OCI-LY7 (cell line): ENCODE results near the gene STBD1.

Source experiments
- EZH2phosphoT487 ChIP-seq: fragments of 200-600 bp; sonication (generic); IDR thresholded peaks from 2 replicates; pipeline ENCODE4 v1.6.1; 2018; ENCODE audit warnings: low read depth, borderline replicate concordance, mild to moderate bottlenecking, mixed run types, antibody characterized with exemption, low read length, moderate library complexity, mixed read lengths
- TF ChIP-seq, protein P1 (sequence below): fragments of 200-600 bp; sonication (generic); conservative IDR thresholded peaks from 2 replicates; pipeline ENCODE4 v1.5.1; 2014; ENCODE audit warnings: mild to moderate bottlenecking, antibody characterized with exemption, low read length, moderate library complexity, mixed read lengths

GRCh38 chr4:76308548-76308947 is 2.0 kb downstream of the STBD1 start:
- TF ChIP-seq, protein P1, sequence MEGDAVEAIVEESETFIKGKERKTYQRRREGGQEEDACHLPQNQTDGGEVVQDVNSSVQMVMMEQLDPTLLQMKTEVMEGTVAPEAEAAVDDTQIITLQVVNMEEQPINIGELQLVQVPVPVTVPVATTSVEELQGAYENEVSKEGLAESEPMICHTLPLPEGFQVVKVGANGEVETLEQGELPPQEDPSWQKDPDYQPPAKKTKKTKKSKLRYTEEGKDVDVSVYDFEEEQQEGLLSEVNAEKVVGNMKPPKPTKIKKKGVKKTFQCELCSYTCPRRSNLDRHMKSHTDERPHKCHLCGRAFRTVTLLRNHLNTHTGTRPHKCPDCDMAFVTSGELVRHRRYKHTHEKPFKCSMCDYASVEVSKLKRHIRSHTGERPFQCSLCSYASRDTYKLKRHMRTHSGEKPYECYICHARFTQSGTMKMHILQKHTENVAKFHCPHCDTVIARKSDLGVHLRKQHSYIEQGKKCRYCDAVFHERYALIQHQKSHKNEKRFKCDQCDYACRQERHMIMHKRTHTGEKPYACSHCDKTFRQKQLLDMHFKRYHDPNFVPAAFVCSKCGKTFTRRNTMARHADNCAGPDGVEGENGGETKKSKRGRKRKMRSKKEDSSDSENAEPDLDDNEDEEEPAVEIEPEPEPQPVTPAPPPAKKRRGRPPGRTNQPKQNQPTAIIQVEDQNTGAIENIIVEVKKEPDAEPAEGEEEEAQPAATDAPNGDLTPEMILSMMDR, result no peak
- TF ChIP-seq EZH2phosphoT487, result no peak
